NOMO-1 treated with DMSO at 0.1 percent for 48 hours (cell line): ENCODE results near the gene HDDC3.

ENCODE experiments used
- DNase-seq: peaks from one replicate; lab custom pipeline; 2025; ENCODE audit not compliant: unreplicated experiment; lab: John Stamatoyannopoulos, UW

Gene HDDC3, protein sequence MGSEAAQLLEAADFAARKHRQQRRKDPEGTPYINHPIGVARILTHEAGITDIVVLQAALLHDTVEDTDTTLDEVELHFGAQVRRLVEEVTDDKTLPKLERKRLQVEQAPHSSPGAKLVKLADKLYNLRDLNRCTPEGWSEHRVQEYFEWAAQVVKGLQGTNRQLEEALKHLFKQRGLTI

DNA sequence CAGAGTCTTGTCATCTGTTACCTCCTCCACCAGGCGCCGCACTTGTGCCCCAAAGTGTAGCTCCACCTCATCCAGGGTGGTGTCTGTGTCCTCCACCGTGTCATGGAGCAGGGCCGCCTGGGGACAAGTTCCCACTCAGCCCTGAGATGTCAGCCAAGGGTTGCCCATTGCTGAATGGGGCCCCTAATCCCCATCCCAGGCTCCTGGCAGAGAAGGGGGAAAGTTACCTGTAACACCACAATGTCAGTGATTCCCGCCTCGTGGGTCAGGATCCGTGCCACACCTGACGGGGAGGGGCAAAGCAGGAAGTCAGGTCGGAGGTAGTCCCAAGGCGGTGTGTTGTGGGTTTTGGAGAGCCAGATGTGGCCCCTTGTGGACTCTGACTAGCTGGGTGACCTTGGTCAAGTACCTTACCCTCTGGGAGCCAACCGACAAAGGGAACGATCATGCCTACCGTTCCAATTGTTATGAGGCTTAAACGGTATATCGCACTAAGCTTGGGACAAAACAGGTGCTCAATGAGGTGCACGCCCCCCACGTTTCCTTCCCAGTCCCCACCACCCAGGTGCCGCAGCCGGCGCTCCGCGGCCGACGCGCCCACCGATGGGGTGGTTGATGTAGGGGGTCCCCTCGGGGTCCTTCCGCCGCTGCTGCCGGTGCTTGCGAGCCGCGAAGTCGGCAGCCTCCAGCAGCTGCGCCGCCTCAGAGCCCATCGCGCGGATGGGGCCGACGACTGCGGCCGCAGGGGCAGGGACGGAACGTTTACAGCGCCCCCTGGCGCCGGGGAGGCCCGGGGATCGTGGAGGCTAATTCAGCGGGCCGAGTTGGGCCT, at the start of gene HDDC3:
Gene HDDC3, minus strand, starts transcription at position 722 of the 832 bp plus-strand sequence. Its CDS starts 9 bp downstream, at position 713.
- DNase-seq, result peak; percentile 89

DNA sequence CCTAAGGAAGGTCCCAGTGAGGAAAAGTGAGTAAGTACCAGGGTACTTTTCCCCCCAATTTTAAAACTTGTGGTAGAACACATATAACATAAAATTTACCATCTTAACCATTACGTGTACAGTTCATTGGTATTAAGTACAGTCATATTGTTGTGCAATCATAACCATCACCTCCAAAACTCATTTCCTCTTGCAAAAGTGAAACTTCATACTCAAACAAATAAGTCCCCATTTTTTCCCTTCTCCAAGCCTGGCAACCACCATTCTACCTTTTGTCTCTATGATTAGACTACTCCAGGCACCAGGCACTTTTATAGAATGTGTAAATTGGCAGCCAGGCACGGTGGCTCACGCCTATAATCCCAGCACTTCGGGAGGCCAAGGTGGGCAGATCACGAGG, 49.8 kb upstream of the HDDC3 start:
- peak; percentile 80 for DNase-seq

DNA sequence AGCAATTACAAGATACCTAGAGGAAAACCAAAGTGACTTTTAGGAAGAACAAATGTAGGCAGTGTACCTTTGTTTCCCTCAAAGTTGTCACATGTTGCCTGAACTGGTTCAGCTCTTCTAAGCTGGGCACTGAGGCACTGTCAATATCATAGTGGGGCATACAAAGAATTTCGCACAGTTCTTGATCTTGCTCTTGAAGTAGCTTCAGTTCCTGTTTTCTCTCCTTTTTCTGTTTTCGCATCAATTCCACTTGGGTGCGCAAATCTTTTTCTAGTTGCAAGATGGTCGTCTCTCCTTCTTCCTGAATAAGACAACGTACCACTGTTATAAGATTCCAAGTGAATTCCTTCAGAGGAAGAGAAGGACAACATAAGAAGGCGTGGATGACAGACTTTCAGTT, 49.3 kb upstream of the HDDC3 start:
- peak; percentile 37 for DNase-seq

DNA sequence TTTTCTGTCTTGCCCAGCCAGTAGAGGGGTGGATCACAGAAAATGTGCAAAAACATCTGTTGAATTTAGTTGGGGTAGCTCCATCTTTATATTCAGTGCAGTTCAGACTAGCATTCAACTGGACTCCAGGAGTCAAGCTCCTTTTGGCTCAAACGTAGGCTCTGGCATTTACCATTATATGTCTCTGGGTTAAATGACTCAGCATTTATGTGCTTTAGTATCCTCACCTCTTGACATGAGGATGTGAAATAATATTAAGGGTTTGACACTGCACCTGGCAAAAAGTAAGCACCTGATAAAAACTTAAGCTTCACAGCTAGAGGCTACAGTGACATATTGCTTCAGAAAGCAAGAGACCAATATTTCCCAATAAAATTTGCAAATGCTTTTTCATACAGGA, 47.2 kb upstream of the HDDC3 start:
- DNase-seq, result no peak

DNA sequence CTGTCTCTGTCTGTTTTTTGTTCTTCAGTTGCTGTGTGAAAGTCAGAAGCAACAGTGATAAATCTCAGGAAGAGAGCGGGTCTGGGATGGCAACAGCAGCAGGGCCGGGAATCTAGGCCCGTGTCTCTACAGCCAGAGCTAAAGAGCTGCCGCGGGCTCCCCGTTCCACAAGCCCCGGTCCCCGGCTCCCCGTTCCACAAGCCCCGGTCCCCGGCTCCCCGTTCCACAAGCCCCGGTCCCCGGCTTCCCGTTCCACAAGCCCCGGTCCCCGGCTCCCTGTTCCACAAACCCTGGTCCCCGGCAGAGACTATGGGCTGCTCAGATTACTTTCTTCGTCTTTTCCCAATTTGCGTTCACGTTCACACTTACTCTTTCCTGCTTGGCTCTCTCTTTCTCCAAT, 41.9 kb upstream of the HDDC3 start:
- DNase-seq, result no peak

DNA sequence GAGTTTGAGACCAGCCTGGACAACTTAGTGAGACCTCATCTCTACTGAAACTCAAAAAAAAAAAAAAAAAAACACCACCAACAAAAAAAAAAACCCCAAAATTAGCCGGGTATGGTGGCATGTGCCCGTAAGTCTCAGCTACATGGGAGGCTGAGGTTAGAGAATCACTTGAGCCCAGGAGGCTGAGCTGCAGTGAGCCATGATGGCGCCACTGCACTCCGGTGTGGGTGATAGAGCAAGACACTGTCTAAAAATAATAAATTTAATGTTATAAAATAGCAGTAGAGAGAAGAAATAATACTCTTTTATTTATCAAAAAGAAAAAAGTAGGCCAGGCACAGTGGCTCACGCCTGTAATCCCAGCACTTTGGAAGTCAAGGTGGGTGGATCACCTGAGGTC, 39.8 kb upstream of the HDDC3 start:
- no peak for DNase-seq

DNA sequence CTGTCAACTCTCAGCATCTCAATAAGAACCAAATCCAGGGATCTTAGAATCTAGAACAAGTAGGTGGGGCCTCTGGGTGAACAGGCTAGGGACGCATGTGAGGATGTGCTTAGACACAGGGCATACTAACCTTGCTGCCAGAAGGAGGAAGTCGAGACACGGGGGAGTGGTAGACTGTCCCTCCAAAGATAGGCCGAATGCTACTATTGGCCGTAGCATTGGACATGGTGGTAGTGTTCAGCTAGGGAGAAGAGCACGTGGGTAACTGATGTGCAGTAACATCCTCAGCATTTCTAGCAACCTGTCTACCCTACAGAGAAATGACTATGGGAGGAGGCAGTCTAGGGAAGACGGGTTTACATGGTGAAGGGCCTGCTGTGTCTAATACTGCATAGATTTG, 37.9 kb upstream of the HDDC3 start:
- DNase-seq, result no peak

DNA sequence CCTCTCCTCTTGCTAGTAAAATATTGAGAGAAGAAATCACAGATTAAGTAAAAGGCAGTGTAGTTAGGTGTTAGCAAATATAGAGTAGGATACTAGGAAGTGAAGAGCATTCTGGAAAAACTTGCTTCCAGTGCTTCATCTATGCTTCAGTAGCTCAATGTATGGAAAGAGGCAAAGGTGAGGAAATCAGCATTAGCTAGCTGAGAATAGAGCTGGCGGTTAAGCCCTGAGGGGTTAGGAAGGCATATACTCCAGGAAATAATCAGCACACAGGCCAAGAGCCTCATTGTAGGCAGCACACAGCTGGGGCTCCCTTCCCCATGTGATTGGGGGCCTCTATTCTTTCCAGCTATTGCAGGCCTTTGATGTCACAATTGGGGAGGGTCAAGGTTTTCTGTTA, 36.1 kb upstream of the HDDC3 start:
- DNase-seq, result no peak

DNA sequence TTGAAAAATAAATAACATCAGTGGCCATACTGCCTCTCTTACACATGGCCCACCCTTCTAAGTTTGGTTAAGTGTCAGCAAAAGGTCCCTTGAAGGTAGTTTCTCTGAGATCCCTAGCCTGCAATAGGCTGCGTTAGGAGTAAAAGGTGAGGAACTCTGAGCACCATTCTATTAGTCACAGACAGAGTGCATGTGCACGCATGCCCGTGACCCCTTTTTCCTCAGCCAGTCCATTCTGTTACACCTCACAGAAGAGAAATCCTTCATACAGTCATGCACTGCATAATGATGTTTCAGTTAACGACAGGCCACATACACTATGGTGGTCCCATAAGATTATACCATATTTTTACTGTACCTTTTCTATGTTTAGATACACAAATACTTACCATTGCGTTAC, 34.9 kb upstream of the HDDC3 start:
- no peak for DNase-seq

DNA sequence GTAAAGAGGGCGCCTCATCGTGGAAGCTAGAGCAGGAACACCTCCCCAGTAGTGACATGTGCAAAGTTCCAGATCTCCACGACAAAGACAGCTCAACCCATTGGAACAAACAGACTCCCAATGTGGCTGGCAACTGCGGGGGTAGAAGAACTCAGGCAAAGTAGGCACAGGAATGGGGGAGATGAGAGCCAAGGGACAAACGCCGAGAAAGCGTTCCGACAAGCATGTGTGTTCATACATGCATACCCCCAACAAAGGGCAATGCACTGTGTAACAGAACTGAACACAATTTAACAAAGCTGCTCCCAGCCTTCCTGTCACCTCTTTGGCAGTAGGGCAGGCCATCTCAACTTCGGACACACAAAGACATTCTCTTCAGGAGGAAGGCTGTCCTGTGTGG, 33.9 kb upstream of the HDDC3 start:
- no peak for DNase-seq

DNA sequence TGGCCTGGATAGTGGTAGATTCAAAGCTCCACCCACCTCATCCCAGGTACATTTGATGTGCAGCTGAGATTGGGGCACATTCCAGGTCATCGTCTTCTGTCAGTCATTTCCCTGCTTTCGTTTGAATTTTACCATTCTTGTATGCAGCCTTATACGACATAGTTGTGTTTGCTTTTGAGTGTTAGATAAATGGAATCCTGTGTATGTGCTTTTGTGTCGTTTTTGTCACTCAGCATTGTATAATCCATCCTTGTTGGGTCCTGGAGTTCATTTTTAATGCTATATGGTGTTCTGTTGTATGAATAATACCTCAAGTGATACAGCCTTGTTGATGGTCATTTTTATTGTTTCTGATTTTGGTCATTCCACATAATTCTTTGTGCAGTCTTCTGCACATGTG, 29.7 kb upstream of the HDDC3 start:
- no peak for DNase-seq

DNA sequence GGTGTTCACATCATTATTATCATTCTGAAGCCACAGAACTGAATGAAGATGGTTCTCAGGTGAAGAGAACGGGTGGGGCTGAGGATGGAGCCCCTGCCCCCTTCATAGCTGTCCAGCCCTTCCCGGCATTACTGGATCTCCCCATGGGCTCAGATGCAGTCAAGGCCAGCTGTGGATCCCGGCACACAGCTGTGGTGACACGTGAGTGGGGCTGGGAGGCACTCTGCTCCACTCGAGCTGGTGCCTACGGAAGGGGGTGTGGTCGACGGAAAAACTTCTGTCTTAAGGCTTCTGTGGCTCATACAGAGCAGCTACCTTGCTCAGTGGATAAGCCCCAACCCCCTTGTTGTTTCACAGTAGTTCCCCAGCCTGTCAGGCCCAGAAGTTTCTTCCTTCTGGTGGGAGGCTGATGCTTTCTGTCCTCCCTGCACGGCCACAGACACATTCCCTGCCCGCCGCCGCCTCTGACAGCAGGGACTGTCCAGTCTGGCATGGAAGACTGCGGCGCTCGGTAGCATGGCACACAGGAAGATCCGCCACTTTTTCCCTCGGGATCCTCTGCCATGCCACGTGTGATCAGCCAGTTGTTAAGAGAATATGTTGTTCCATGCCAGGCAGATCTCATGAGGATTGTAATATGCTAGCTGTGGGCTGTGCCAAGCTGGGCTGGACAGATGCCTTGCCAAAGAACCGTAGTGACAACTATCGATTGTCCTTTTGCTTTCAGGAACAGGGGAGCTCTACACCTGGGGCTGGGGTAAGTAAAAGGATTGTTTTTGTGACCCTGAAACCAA, 28.1 kb upstream of the HDDC3 start:
- DNase-seq, result no peak

DNA sequence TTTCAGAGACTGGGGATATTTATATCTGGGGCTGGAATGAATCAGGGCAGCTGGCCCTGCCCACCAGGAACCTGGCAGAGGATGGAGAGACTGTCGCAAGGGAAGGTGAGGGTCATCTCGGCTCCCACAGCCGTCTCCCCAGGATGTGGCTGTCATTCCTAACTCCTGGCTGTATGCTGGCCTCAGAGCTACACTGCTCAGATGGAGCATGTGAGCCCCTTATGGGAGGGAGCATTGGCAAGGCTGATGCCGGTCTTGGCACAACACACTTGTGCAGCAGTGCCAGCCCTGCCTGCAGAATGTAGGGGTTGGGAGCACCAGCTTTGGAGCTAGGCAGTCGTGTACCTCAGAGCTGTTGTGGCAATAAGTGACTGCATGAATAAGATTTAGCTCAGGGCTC, 27.5 kb upstream of the HDDC3 start:
- DNase-seq, result no peak

DNA sequence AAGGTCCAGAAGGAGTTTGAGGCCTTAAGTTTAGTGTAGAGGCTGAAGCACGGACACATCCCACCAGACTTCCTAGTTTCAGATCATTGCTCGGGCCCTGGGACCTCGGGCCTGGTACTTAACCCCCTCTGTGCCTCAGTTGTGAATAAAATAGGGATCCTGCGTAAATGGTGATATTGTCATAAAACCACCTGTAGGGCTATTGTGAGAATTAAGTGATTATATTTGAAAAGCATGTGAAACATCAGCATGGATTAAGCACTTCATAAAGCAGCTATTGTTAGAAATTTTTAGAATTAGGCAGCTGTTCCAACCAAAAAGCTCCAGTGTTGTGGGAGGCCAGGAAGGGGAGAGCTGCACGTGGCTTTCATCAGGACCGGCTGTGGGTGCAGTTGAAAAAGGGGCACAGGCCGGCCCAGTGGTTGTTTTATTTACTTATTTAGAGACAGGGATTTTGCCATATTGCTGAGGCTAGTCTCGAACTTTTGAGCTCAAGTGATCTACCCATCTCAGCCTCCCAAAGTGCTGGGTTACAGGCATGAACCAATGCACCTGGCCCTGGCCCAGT, 26.8 kb upstream of the HDDC3 start:
- DNase-seq, result no peak

DNA sequence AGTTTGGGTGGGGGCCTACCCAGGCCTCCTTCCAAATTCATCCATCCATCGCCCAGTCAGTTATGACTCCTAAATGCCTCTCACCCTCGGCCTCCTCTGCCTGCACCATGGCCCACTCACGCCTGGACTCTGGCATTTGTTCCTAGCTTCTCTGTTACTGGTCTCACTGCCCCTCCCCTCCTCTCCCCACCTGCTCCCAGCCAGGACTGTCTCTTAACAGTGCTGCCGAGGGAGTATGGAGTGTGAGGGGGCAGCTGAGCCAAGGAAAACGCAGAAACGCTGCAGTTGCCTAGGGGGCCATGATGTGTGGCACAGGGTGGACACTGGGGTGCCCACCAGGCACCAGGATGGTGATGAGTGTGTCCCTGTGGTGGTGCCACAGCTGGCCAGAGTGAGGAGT, 25.4 kb upstream of the HDDC3 start:
- DNase-seq, result no peak

DNA sequence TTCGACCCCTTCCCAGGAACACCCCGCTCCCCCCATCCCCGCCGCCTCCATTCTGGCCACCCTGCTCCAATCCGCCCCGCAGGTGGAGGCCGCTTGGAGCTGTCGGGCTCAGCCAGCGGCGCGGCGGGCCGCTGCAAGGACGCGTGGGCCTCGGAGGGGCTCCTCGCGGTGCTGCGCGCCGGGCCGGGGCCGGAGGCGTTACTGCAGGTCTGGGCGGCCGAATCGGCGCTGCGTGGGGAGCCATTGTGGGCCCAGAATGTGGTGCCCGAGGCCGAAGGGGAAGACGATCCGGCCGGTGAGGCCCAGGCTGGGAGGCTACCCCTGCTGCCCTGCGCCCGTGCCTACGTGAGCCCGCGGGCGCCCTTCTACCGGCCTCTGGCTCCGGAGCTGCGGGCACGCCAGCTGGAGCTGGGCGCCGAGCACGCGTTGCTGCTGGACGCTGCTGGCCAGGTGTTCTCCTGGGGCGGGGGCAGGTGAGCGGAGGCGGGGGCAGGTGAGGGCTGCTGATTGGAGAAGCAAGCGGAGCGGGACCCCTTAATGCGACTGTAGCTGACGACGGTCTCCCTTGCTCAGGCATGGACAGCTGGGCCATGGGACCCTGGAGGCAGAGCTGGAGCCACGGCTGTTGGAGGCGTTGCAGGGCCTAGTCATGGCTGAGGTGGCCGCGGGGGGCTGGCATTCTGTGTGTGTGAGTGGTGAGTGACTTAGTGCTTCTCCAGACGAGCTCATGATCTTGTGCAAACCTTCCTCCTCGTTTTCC, 24.9 kb upstream of the HDDC3 start:
- no peak for DNase-seq

DNA sequence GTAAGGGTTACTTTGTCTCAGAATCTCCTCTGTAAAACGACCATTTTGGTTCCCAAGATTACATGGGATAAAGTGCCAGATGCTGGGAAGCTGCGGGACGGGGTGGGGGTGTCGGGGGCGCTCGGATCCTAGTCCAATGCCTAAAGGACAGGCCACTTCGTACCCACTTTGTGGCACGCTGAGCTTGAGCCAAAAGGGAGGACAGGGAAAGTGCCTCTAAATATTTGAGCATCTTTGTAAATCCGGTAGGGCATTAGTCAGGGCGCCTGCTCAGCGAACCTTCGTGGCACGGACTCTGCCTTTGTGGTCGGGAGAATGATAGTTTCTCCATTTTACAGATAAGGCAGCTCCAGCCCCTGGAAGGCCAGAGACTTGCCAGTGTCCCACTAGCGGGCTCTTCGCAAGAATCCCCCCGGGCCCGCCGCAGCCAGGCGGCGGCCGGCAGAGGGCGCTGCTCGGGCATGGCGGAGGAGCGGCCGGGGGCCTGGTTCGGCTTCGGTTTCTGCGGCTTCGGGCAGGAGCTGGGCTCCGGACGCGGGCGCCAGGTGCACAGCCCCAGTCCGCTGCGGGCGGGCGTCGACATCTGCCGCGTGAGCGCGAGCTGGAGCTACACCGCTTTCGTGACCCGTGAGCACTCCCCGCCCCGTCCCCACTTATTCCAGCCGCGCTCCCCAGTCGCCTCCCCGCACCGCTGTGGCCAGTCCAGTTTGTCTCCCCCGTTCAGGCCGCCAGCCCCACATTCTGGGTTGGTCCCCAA, 24.1 kb upstream of the HDDC3 start:
- DNase-seq, result peak; percentile 33

DNA sequence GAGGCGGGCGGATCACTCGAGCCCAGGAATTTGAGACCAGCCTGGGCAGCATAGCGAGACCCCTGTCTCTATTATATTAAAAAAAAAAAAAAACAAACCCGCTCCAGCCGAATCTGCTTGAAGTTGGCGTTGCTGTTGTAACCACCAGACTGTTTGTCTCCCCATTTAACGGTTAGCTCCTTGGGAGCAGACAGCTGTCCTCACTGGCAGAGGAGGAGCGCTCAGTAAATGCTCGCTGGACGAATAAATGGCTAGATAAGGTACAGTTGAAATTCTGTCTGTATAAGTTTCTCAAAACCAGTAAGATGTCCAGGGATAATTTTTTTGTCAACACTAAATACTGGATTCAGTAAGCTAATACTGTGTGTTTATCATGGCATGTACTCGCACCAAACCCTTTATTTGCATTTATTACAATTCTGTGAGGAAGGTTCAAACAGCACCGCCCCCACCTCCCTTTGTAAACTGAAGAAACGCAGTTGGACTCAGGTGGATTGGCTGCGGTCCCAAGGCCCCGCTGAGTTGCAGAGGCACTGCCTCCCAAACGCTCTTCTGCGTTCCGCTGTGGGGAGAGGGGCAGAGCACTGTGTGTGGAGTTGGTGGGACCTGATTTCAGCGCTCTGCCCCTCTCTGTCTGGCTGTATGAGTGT, 23.4 kb upstream of the HDDC3 start:
- peak; percentile 23 for DNase-seq

DNA sequence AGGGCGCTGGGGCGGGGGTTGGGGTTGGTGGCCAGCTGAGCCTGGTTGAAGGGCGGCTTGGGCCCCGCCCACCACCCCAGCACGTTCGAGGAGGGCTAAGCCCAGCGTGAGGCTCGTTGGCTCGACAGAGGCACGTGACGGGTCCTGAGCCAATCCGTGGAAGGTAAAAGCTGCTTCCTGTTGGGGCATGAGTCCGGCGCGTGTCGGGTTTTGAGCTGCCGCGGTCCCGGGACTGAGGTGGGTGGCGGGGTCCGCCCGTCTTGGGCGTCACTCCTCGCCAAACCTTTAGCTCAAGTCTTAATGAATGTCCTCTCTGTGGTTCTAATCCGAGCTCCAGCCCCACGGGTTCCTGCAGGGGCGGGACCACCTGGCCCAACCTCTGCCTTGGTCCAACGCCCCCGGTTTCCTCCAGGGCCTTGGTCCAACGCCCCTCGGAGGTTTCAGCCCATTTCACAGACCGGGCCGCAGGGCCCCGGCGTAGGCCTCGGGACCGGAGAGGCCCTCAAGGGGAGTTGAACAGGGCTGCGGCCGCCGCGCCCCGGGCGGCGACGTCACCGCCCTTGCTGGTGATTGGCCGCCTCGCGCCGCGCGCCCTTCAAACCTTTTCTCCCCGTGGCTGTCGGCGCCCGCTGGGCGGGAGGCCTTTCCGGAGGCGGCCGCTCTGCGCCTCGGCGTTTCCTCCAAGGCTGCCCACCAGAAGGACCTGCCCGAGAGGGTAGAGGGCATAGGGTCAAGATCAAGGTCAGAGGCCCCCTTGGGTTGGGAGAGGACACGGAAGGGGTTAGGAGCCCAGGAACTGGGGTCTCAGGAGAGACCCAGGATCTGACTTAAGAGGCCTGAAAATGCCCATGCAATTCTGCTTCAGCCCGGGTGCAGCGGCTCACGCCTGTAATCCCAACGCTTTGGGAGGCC, 22.6 kb upstream of the HDDC3 start, which contains the start of gene RCCD1:
Gene RCCD1, plus strand, starts transcription at position 173 of the 912 bp plus-strand sequence. CDS start 1,851 bp downstream, outside the sequence.
- peak; percentile 96 for DNase-seq
